Keratinocyte (primary cell): ENCODE measurements around the gene S1PR4.

ENCODE experiments used
- EZH2 ChIP-seq: IDR thresholded peaks from one replicate; pipeline ENCODE4 v1.6.1; 2012; ENCODE audit warnings: inconsistent platforms, mild to moderate bottlenecking, low read length, moderate library complexity
- TF ChIP-seq, protein P1 (sequence below), 3 experiments: IDR thresholded peaks in 1 of 3; conservative IDR thresholded peaks in 1 of 3; optimal IDR thresholded peaks in 1 of 3; 2 replicates in 2 of 3; 3 replicates in 1 of 3; pipeline versions ENCODE3 to v1.5.1; 2011; ENCODE audit warnings: low read length in 3 of 3, mild to moderate bottlenecking in 3 of 3, moderate library complexity in 2 of 3, control low read depth in 1 of 3, inconsistent platforms in 1 of 3; ENCODE audit not compliant: insufficient read depth in 2 of 3; ENCODE audit errors: extremely low read depth in 1 of 3

DNA sequence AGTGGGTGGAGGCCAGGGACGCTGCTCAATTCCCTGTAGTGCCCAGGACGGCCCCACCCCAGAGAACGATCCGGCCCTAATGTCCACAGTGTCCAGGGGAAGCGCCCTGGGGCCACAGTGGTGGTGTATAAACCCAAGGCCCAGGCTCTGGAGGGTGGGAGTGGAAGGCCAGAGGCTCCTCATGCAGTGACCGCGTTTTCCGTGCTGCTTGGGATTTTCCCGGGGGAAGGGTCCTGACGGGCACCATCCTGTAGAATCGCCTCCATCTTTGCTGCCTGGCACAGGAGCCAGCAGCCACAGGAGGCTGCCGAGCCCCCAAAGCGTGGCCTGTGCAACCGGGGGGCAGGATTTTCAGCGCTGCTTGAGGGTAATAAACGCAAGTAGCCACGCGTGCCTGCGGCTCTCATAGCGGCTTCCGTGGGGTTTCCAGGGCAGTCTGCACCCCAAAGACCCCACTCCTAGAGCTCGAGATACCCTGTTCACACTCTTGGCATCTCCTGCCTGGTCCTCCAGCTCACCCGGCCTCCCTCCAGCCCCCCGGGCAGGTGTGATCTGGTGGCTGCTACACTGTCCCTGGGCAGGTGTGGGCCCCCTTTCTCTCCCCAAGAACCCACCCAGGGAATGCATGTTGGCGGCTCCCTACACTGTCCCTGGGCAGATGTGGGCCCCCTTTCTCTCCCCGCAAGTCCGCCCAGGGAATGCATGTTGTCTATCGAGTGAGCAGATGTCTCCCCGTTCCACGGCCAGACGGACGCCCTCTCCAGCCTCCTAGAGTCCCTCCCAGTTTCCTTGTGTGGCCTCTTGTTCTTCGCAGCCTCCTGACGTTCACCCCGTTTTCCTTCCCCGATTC lies 9.3 kb downstream of the S1PR4 start:
- TF ChIP-seq, protein P1, sequence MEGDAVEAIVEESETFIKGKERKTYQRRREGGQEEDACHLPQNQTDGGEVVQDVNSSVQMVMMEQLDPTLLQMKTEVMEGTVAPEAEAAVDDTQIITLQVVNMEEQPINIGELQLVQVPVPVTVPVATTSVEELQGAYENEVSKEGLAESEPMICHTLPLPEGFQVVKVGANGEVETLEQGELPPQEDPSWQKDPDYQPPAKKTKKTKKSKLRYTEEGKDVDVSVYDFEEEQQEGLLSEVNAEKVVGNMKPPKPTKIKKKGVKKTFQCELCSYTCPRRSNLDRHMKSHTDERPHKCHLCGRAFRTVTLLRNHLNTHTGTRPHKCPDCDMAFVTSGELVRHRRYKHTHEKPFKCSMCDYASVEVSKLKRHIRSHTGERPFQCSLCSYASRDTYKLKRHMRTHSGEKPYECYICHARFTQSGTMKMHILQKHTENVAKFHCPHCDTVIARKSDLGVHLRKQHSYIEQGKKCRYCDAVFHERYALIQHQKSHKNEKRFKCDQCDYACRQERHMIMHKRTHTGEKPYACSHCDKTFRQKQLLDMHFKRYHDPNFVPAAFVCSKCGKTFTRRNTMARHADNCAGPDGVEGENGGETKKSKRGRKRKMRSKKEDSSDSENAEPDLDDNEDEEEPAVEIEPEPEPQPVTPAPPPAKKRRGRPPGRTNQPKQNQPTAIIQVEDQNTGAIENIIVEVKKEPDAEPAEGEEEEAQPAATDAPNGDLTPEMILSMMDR (optimal IDR thresholded peaks at IDR 0.05 in 1 of 3, IDR thresholded peaks at IDR 0.05 in 1 of 3, conservative IDR thresholded peaks at IDR 0.05 in 1 of 3; ENCODE audit: extremely low read depth in 1 of 3, insufficient read depth in 2 of 3, low read length in 3 of 3), result no peak
- TF ChIP-seq EZH2, result no peak
